HG03571 (cell line): Measurements from ENCODE around the gene PLCG1.

ENCODE experiments used
- ATAC-seq: cut with Tn5 transposase; IDR thresholded peaks from one replicate; pipeline ENCODE4 v1.9.1; 2021; ENCODE audit not compliant: unreplicated experiment

Gene PLCG1

DNA sequence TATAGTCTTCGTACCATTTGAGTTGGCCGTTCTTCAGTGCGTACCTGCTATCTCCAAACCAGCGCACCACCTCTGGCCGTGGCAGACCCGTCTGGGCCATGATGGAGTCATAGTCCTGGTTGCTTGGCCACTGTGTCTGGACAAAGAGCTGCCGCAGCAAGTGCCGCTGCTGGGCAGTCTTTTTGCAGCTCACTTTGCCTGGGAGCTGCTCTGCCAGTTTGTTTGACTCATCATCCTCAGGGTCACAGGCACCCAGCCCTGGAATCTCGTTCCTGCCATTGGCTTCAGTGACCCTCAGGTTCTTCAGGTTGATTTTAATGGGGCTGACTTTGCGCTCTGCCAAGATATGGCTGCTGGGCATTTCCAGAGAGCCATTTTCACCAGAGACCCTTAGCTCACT, 65.1 kb downstream of the PLCG1 start:
- ATAC-seq, result no peak

DNA sequence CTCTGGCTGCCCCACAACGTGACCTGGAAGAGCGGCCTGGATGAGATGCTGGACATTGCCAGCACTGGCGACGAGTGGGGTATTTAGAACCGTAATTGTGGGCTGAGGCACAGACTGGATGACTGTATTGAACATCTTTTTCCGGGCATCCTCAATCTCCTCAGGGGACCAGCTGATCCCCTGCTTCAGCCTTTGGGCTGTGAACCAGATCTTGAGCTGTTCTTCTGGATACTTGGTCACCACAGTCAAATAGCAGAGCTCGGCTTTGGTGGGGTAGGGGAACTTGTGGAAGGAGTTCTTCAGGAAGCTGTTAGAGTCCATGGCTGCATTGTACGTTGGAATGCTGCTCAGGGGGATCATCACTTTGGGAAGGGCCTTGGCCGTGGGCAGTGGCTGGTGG, 66.3 kb downstream of the PLCG1 start:
- no peak for ATAC-seq

DNA sequence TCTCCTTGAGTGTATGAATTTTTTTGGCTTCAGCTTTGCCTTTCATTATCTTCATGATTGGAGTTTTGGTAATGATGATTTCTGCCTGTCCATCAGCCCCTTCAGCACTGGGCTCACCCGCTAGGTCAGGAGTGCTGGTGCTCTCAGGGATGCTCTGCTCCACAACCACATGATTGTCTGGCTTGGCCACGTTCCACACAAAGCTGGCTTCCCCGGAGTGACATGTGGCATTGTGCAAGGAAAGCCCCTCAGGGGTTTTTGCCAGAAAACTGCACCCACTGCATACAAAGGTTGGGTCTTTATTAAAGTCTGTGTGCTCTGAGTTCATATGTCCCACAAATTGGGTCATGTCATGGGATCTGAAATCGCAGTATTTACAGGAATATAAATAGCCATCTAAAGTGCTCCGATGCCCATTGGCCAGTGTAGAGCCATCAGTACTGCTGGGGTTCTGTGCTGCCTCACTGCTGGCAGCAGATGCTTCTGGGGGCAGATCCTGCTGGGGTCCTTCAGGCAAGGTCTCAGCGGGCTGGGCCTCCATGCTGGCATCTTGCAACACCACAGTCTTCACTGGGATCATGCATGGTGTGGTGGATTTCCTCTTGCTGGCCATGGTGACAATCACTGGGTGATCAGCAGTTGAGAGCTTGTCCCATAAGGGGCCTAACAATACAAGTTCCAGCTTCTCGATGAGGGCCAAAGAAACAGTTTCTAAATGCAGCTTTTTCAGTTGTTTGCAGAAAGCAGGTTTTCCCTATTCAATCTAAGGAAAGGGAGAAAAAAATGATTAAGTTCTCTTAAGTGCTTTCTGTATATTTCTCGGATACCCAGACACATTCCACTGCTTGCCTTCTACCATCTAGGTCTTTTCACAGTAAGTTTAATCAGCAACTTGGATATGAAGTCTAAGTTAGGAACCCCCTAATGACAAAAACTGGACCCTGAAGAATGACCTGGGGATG, 67.2 kb downstream of the PLCG1 start:
- no peak for ATAC-seq

DNA sequence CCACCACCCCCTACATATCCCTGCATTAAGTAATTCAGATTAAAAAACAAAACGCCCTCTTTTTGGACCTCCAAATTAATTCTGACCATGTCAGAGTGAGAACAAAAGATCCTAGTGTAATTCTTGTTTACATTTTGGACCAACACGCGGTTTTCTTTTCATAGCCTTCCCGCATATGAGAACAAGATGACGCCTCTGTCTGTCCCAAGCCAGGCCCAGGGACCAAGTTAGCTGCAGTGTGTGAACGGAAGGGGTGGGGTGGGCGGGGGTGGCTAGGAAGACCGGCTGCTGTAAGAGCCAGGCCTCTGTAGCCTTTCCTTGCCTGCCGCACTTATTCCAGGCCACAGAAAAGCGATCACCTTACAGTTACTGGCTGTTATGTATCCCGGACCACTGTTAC, 68.0 kb downstream of the PLCG1 start:
- no peak for ATAC-seq

DNA sequence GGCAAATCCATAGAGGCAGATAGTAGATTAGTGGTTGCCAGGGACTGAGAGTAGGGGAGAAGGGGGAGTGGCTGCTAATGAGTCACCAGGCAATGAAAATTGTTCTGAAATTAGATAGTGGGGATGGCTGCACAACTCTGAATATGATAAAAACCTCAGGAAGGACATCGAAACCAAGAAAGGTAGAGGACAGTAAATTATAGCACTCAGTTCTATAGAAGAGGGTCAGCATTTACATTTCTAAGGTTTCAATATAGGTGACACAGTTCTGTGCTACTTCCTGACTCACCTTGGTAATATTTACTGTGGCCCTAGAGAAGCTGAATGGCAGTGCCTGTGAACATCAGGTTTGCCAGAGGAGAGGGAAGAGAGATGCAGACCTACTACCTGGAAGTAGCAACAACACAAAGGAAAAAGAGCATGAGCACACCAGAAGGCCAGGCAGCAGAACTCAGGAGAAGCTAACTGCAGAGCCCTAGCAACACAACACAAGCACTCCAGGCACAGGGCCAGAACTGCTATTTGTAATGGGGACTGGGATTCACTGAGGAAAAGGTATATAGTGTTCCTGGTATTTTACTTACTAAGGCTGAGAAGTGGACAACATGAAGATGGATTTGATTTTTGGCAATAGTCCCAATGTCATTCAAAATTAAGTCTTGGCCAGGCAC, 75.9 kb downstream of the PLCG1 start:
- no peak for ATAC-seq

DNA sequence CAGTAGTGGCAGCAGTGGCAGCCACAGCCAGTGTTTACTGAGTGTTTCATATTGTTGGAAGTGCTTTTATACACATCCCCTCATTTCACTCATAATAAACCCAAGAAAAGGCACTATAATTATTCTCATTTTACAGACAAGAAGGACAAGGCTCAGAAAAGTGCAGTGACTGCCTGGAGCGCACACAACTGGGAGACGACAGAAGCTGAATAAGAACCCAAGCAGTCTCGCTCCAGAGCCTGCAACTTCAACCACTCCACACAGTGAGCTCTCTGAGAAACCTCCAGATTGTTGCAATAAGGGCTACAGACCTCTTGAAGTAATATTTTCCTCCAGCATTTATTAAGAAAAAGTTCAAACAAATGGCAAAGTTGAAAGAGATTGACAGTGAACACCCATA, 76.9 kb downstream of the PLCG1 start:
- ATAC-seq, result no peak

DNA sequence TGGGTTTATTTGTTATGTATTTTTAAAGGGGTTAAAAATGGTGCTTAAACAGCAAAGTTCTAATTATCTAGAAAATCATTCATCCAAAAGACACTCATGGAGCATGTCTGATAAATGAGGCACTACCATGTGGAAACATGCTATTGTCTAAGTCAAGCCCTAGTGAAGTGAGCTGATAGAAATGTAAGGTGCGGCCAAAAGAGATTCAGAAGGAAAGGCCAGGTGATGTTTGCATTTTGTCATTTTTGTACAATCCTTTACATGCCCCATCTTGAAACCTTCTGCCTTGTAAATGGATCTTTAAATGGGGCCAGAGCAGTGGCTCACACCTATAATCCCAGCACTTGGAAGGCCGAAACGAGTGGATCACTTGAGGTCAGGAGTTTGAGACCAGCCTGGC, 77.3 kb downstream of the PLCG1 start:
- ATAC-seq, result no peak

DNA sequence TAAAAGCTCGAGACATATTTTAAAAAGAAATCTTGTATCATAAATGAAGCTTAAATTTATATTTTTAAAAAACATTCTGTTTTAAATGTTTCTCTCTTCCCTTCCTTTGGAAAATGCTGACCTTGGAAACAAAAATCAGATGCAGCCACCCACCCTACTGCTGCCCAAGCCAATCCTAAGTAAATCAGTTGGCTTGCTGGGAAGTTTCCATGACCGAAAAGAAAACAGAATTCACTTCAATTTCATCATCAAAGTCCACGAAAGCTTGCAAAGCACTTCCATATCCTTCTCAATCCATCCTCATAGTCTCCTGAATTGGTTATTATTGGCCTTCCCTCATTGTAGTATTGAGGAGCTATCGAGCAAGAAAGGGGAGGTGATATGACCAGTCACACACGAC, 80.1 kb downstream of the PLCG1 start:
- no peak for ATAC-seq

DNA sequence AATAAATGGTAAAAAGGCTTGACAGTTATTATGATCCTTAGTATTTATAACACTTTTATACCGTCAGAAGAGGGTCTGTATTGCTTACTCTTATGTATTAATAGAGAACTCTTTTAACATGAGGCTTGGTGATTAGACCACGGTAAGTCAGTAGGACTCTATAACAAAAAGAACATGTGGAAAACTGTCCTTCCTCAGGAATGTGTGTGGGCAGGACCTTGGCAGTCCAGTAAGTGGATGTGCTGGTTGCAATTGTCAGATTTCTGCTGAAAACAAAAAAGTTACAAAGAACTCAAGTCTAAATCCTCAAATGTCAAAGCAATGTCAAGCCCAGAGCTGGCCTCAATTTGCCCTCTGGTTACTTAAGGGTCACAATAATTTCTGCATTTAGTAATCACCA, 81.1 kb downstream of the PLCG1 start:
- no peak for ATAC-seq

DNA sequence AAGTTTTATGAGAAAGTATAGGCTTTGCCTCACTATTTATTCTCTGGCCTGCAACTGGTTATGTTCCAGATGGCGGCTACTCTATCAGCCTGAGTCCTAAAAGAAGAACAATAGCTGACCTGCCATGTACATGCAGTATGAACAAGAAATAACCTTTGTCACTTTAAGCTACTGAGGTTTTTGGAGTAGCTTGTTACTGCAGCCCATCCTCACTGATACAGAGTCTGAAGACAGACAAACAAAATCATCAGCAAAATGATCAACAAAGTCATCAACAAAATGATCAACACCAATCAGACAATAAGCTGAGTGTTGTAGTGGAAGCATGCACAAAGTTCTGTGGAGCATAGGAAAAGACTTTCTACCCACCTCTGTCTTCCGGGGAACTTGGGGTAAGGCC, 82.5 kb downstream of the PLCG1 start:
- no peak for ATAC-seq

DNA sequence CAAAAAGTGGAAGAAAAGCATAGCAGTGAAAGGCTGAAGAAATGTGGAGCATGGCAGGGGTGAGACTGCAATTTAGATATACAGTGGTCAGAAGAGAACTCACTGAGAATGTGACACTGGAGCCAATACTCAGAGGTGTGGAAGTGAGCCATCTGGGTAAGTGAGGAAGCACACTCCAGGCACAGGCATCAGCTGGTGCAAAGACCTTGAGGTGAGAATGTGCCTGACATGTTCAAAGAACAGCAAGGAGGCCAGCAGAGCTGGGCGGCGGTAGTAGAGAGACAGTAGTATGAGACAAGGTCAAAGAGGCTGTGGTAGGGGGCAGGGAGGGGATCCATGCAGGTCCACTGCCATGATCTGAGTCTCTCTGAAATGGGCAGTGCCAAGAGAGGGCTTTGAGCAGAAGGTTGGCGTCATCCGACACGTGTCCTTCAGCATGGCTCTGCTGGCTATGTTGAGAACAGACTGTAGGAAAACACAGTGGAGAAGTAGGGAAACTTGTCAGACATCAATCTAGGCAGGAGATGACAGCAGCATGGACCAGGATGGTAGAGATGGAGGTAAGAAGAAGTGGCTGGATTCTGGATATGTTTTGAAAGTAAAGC, 84.4 kb downstream of the PLCG1 start:
- no peak for ATAC-seq

DNA sequence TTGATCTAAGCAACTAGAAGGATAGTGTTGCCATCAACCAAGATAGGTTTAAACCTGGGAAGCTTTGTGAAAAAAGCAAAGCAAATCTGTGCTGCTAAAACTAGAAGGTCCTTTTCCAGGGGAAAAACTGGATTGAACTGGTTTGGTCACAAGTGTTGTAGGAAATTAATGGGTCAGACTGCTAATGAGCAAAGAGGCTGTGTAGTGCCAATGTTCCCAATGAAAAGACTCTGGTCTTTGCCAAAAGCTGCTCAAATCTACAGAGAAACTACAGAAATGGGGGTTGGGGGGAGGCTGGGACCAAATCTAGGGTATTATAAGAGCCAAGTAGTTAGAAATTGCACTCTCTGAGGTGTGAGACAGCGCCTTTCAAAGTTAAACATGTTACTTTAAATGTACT, 85.0 kb downstream of the PLCG1 start:
- no peak for ATAC-seq

DNA sequence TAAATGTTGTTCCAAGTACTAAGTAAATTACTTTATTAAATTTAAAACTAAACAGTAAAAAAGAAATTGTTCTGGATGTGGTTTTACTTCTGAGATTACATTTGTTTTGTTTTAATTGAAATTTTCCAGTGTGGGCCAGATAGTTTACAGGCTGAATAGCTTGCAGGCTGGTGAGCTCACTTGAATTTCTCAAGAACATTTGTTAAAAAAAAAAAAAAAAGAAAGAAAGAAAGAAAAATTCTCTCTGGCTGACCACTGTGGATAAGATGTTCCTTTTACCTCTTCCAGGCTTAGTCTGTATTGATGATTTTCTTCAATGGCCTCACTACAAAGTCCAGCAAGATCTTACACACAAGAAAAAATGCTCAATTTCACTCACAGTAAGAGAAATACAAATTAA, 85.4 kb downstream of the PLCG1 start:
- no peak for ATAC-seq

DNA sequence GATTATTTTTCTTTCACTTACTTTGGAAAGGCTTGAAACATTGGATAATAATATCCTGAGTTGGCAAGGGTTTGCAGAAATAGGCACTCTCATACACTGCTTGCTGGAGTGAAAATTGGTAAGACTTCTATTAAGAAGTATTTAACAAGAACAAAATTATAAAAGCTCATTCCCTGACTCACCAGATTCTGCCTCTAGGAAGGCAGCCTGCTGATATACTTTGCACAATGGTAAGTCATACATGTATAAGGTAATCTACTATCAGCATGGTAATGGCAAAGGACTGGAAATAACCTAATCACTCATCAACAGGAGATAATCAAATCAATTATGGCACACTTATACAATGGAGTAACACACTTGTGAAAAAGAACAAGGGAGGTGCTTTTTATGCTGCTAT, 85.8 kb downstream of the PLCG1 start:
- ATAC-seq, result no peak

DNA sequence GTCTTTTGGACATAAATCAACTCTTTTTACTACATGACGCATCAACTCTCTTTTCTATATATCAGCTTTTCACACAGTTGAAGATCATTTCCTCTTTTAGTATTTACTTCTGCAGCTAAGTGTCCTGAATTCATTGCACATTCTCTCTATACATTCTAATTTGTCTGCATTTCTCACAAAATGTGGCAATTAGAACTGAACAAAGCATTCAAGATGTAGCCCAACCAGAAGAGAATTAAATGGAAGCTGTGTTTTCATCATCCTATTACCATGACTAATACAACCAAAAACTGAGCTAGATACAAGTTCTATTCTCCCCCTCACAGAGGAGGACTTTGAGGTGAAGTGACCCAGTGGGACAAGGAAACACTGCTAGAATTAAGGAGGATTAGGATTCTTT, 86.9 kb downstream of the PLCG1 start:
- no peak for ATAC-seq

DNA sequence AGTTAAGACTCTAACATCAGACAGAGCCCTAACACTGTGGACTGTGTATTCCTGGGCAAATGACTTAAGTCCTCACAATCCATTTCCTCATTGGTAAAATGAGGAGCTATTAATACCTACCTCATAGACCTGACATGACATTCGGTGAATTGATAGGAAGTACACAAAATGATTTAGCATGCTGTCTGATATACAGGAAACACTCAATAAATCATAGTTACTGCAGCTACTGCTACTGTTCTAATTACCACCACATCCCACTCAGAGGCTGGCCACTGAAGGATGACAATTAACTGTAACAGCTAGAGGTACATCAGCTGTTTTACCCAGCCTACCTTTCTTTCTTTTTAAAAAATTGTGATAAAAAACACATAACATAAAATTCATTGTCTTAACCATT, 87.7 kb downstream of the PLCG1 start:
- ATAC-seq, result no peak

DNA sequence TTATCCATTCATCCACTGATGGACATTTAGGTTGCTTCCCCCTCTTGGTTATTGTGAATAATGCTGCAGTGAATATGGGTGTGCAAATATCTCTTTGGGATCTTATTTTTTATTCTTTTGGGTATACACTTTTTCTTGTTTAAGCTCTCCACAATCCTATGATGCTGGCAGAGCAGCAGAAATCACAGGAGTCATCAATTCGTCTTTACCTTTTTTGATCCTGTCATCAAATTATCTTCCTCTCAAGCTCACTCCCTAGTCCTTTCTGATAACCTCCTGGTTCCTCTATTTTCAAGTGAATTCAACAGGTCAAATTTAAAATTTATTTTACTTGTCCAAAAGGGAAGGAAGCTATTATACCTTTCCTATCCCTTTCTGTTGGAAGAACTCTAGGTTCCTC, 89.1 kb downstream of the PLCG1 start:
- ATAC-seq, result no peak
